ENCODE results near the gene RNFT2. TPM values are rescaled to one million over a fixed set of nuclear protein-coding genes. Genes with fewer than 3 reads are reported as not detected.

Gene RNFT2
- total RNA-seq, 1 experiment from 2014 or later, result 34.9 TPM

DNA sequence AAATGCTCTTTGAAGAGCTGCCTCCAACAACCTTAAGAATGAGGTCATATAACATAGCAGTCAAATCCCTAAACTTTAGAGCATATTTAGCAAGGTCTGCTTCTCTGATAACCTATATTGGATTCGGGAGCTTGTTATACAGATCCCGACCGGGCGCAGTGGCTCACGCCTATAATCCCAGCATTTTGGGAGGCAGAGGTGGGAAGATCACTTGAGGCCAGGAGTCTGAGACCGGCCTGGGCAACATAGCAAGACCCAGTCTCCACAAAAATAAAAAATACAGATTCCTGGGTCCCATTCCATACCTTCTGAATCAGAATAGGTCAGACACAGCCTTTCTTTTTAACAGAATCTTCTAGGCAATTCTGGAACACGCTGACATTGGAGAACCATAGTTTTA lies 46.9 kb upstream of the RNFT2 start:
- CTCF ChIA-PET, result interaction anchor here (0.6 to 1.0 kb wide), 3 partner anchors 18 to 221 kb away, joined by 3 read pairs; no protein-coding TSS in a partner anchor
- H3K4me2 ChIP-seq (ENCODE audit: low read length), result no peak overlapping the region
- H3K79me2 ChIP-seq (ENCODE audit: insufficient read depth, low read length), result no peaks in the 10 kb centered on the region
- RAD21 ChIA-PET (ENCODE audit: low non-redundant PET in 1 of 2, low total read pairs in 2 of 2, uncharacterized antibody in 2 of 2, unreplicated experiment in 2 of 2), result no interaction called here
- no TSS peak for BruUV-seq (replicated peaks)
- no peaks in the 10 kb centered on the region for H3K9me3 ChIP-seq (ENCODE audit: control insufficient read depth in 1 of 2, insufficient read depth in 1 of 2, low read depth in 1 of 2, low read length in 2 of 2)
- no peak overlapping the region for H3K9ac ChIP-seq (ENCODE audit: low read length)
- POLR2A ChIA-PET, result no interaction called here
- H3K4me3 ChIP-seq (replicated peaks in 1 of 2; ENCODE audit: low read depth in 1 of 2, low read length in 2 of 2), result no peak overlapping the region
- H3K27ac ChIP-seq (ENCODE audit: low read depth, low read length), result no peak overlapping the region
- no peak overlapping the region for H2AFZ ChIP-seq (ENCODE audit: low read depth, low read length, poor library complexity, severe bottlenecking)
- no peaks in the 10 kb centered on the region for H3K36me3 ChIP-seq (ENCODE audit: control insufficient read depth in 1 of 2, insufficient read depth in 2 of 2, low read length in 2 of 2)
- ATAC-seq (no peak), DNase-seq (ENCODE audit: low read depth, low spot score) (no peak)
- no peaks in the 10 kb centered on the region for H4K20me1 ChIP-seq (ENCODE audit: insufficient read depth)
- H3K4me1 ChIP-seq (ENCODE audit: control insufficient read depth in 1 of 2, insufficient read depth in 2 of 2, low read length in 2 of 2), result peaks cover 0 to 7% of the 10 kb centered on the region in 2 experiments; a peak in 1 of 4 replicates
- intact Hi-C loops (cut with micrococcal nuclease), result loop anchor here (10.0 kb wide), 1 partner anchor 416 kb away; the partner anchor contains the start of gene MED13L
- H3K27me3 ChIP-seq (ENCODE audit: insufficient read depth, low read length), result no peaks in the 10 kb centered on the region
- TF ChIP-seq JUND (IDR thresholded peaks at IDR 0.05) (no peak), SIN3A (IDR thresholded peaks at IDR 0.05; ENCODE audit: low read depth) (no peak), POLR2AphosphoS5 (IDR thresholded peaks at IDR 0.05; ENCODE audit: low read depth, low read length) (no peak), EZH2 (IDR thresholded peaks at IDR 0.05) (no peak), ZFX (IDR thresholded peaks at IDR 0.05) (no peak), EGR1 (IDR thresholded peaks at IDR 0.05; ENCODE audit: low read depth) (no peak), TCF7L2 (IDR thresholded peaks at IDR 0.05; ENCODE audit: borderline replicate concordance, extremely low read depth, insufficient read depth, insufficient read length) (no peak), EZH2phosphoT487 (IDR thresholded peaks at IDR 0.05; ENCODE audit: borderline replicate concordance) (no peak)
- TF ChIP-seq, protein P1, sequence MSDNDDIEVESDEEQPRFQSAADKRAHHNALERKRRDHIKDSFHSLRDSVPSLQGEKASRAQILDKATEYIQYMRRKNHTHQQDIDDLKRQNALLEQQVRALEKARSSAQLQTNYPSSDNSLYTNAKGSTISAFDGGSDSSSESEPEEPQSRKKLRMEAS (IDR thresholded peaks at IDR 0.05), result no peak
- TF ChIP-seq, protein P2, sequence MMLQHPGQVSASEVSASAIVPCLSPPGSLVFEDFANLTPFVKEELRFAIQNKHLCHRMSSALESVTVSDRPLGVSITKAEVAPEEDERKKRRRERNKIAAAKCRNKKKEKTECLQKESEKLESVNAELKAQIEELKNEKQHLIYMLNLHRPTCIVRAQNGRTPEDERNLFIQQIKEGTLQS (IDR thresholded peaks at IDR 0.05), result no peak
- no peaks in the 10 kb centered on the region for H3K9me2 ChIP-seq (ENCODE audit: insufficient read depth)

DNA sequence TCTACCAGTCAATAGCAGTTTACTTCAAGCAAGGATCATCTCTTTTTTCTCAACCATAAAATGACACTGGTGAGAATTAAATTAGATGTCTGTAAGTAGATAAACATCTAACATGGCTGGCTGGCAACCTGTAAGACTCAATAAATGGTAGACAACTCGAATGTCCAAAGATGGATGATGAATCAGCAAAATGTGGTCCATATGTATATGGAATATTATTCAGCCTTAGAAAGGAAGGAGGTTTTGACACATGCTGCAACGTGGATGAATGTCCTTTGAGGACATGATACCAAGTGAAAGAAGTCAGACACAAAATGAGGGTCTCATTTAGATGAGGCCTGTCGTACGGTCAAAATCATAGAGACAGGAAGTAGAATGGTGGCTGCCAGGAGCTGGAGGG lies 46.5 kb upstream of the RNFT2 start:
- Histone ChIP-seq H3K9ac (ENCODE audit: low read length) (no peak overlapping the region), H3K9me3 (ENCODE audit: control insufficient read depth in 1 of 2, insufficient read depth in 1 of 2, low read depth in 1 of 2, low read length in 2 of 2) (no peaks in the 10 kb centered on the region), H3K27me3 (ENCODE audit: insufficient read depth, low read length) (no peaks in the 10 kb centered on the region), H3K4me2 (ENCODE audit: low read length) (no peak overlapping the region), H3K36me3 (ENCODE audit: control insufficient read depth in 1 of 2, insufficient read depth in 2 of 2, low read length in 2 of 2) (no peaks in the 10 kb centered on the region), H3K27ac (ENCODE audit: low read depth, low read length) (no peak overlapping the region), H3K4me3 (replicated peaks in 1 of 2; ENCODE audit: low read depth in 1 of 2, low read length in 2 of 2) (no peak overlapping the region), H3K9me2 (ENCODE audit: insufficient read depth) (no peaks in the 10 kb centered on the region), H3K79me2 (ENCODE audit: insufficient read depth, low read length) (no peaks in the 10 kb centered on the region), H4K20me1 (ENCODE audit: insufficient read depth) (no peaks in the 10 kb centered on the region), H2AFZ (ENCODE audit: low read depth, low read length, poor library complexity, severe bottlenecking) (no peak overlapping the region), H3K4me1 (ENCODE audit: control insufficient read depth in 1 of 2, insufficient read depth in 2 of 2, low read length in 2 of 2) (peaks cover 0 to 7% of the 10 kb centered on the region in 2 experiments; a peak in 1 of 4 replicates)
- ChIA-PET POLR2A (no interaction called here), CTCF (interaction anchor here (1.0 kb wide), 1 partner anchor 18 kb away, joined by 3 read pairs; no protein-coding TSS in a partner anchor), RAD21 (ENCODE audit: low non-redundant PET in 1 of 2, low total read pairs in 2 of 2, uncharacterized antibody in 2 of 2, unreplicated experiment in 2 of 2) (no interaction called here)
- ATAC-seq, result no peak
- intact Hi-C loops (cut with micrococcal nuclease), result loop anchor here (10.0 kb wide), 1 partner anchor 417 kb away; the partner anchor contains the start of gene MED13L
- BruUV-seq (replicated peaks), result no TSS peak
- TF ChIP-seq, protein P2 (IDR thresholded peaks at IDR 0.05), result no peak
- TF ChIP-seq TCF7L2 (IDR thresholded peaks at IDR 0.05; ENCODE audit: borderline replicate concordance, extremely low read depth, insufficient read depth, insufficient read length), result no peak
- TF ChIP-seq, protein P1 (IDR thresholded peaks at IDR 0.05), result no peak
- TF ChIP-seq ZNF274 (IDR thresholded peaks at IDR 0.05; ENCODE audit: low read depth, low read length), result no peak
- TF ChIP-seq, protein P3, sequence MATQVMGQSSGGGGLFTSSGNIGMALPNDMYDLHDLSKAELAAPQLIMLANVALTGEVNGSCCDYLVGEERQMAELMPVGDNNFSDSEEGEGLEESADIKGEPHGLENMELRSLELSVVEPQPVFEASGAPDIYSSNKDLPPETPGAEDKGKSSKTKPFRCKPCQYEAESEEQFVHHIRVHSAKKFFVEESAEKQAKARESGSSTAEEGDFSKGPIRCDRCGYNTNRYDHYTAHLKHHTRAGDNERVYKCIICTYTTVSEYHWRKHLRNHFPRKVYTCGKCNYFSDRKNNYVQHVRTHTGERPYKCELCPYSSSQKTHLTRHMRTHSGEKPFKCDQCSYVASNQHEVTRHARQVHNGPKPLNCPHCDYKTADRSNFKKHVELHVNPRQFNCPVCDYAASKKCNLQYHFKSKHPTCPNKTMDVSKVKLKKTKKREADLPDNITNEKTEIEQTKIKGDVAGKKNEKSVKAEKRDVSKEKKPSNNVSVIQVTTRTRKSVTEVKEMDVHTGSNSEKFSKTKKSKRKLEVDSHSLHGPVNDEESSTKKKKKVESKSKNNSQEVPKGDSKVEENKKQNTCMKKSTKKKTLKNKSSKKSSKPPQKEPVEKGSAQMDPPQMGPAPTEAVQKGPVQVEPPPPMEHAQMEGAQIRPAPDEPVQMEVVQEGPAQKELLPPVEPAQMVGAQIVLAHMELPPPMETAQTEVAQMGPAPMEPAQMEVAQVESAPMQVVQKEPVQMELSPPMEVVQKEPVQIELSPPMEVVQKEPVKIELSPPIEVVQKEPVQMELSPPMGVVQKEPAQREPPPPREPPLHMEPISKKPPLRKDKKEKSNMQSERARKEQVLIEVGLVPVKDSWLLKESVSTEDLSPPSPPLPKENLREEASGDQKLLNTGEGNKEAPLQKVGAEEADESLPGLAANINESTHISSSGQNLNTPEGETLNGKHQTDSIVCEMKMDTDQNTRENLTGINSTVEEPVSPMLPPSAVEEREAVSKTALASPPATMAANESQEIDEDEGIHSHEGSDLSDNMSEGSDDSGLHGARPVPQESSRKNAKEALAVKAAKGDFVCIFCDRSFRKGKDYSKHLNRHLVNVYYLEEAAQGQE (IDR thresholded peaks at IDR 0.05; ENCODE audit: low read depth), result no peak
- TF ChIP-seq EZH2phosphoT487 (IDR thresholded peaks at IDR 0.05; ENCODE audit: borderline replicate concordance), result no peak
- TF ChIP-seq POLR2A (IDR thresholded peaks at IDR 0.05; ENCODE audit: borderline replicate concordance, extremely low read depth, insufficient read depth, insufficient read length), result no peak
- TF ChIP-seq YY1 (IDR thresholded peaks at IDR 0.05; ENCODE audit: extremely low read depth, insufficient replicate concordance, low read depth, low read length), result no peak
- DNase-seq (ENCODE audit: low read depth, low spot score), result no peak

All from HCT116 (cell line).